ENCODE results near the gene SRGAP3. TPM values are rescaled to one million over a fixed set of nuclear protein-coding genes. Genes with fewer than 3 reads are reported as not detected.

Gene SRGAP3
- total RNA-seq, 2 donors from 2014 or later, result 5.7 to 6.1 TPM

- Histone ChIP-seq H3K36me3 (no peaks in the 10 kb centered on the region), H3K27ac (no peak overlapping the region), H3K27me3 (no peaks in the 10 kb centered on the region), H3K9me3 (no peaks in the 10 kb centered on the region), H3K9ac (ENCODE audit: low read depth in 2 of 2, low read length in 2 of 2) (no peak overlapping the region), H3K4me1 (no peaks in the 10 kb centered on the region), H3K4me3 (no peak overlapping the region)
- TF ChIP-seq CTCF (IDR thresholded peaks at IDR 0.05), result no peak
- intact Hi-C loops (cut with DNase I), result no loop called here
- DNase-seq, result no peak
Measured at GRCh38 chr3:8981296-8981695, 268.1 kb downstream of the SRGAP3 start.

- H3K4me1 ChIP-seq, result no peaks in the 10 kb centered on the region
- no peak for DNase-seq
- no peak for TF ChIP-seq CTCF (IDR thresholded peaks at IDR 0.05)
- H3K36me3 ChIP-seq, result no peaks in the 10 kb centered on the region
- H3K9me3 ChIP-seq, result no peaks in the 10 kb centered on the region
- intact Hi-C loops (cut with DNase I), result no loop called here
- H3K27ac ChIP-seq, result no peak overlapping the region
- H3K4me3 ChIP-seq, result no peak overlapping the region
- H3K9ac ChIP-seq (ENCODE audit: low read depth in 2 of 2, low read length in 2 of 2), result no peak overlapping the region
- H3K27me3 ChIP-seq, result no peaks in the 10 kb centered on the region
Measured at GRCh38 chr3:8980756-8981257, 268.6 kb downstream of the SRGAP3 start.

GRCh38 chr3:8979262-8979661 is 270.2 kb downstream of the SRGAP3 start:
- Histone ChIP-seq H3K27ac (no peak overlapping the region), H3K27me3 (no peaks in the 10 kb centered on the region), H3K9me3 (no peaks in the 10 kb centered on the region), H3K9ac (ENCODE audit: low read depth in 2 of 2, low read length in 2 of 2) (no peak overlapping the region), H3K4me3 (no peak overlapping the region), H3K36me3 (no peaks in the 10 kb centered on the region), H3K4me1 (no peaks in the 10 kb centered on the region)
- intact Hi-C loops (cut with DNase I), result no loop called here
- no peak for DNase-seq
- TF ChIP-seq CTCF (IDR thresholded peaks at IDR 0.05), result no peak

GRCh38 chr3:8978551-8978950 is 270.9 kb downstream of the SRGAP3 start:
- Histone ChIP-seq H3K4me3 (no peak overlapping the region), H3K27ac (no peak overlapping the region), H3K4me1 (no peaks in the 10 kb centered on the region), H3K36me3 (no peaks in the 10 kb centered on the region), H3K9me3 (no peaks in the 10 kb centered on the region), H3K27me3 (no peaks in the 10 kb centered on the region), H3K9ac (ENCODE audit: low read depth in 2 of 2, low read length in 2 of 2) (no peak overlapping the region)
- TF ChIP-seq CTCF (IDR thresholded peaks at IDR 0.05), result no peak
- intact Hi-C loops (cut with DNase I), result no loop called here
- DNase-seq, result no peak

GRCh38 chr3:8976540-8977182 is 272.8 kb downstream of the SRGAP3 start:
- DNase-seq, result no peak
- Histone ChIP-seq H3K4me1 (no peaks in the 10 kb centered on the region), H3K9me3 (no peaks in the 10 kb centered on the region), H3K27me3 (no peaks in the 10 kb centered on the region), H3K4me3 (no peak overlapping the region), H3K27ac (no peak overlapping the region), H3K36me3 (no peaks in the 10 kb centered on the region), H3K9ac (ENCODE audit: low read depth in 2 of 2, low read length in 2 of 2) (no peak overlapping the region)
- intact Hi-C loops (cut with DNase I), result no loop called here
- no peak for TF ChIP-seq CTCF (IDR thresholded peaks at IDR 0.05)

Data from colonic mucosa (tissue), 4 donors.